ENCODE results near the gene CHD2.

The CHD2 gene

DNA sequence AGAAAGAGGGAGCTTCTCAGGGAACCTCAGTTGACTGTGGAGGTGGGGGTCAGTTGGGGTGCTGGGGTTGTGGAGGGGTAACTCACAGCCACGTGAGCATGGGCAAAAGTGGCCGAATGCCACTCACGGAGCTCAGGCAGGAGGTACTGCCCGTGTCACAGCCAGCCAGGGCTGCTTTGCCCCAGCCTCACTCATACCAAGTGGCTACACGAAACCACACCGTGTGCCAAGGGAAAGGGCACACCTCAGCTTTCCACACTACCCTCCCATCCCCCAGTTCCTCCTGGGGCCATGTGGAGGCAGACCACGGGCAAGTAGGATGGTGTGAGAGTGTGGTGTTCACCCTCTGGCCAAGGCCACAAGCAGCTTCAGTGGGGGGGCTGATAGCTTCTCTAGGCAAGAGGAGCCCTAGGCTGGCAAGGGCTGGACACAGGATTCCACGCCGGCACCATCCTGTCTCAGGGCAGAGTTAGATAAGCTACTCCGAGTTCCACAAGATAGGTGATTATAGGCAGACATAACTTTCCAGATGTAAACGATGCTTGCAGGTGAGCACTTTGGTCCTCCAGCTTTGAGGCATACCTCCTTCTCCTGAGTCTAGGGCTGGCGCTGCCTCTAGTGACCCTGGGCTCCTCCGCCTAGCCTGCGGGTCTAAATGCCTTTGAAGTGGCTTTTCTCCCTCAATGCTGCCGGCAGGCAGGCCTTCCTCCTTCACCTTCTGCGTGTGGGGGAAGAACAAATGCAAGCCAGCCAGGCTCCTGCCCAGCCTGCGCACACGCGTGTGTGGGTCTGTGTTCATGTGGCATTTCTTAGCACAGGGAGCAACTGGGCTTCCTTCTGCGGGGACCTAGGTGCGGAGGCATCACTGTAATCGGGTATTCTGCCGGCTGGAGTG, 163.9 kb downstream of the CHD2 start:
- Mint-ChIP-seq H3K4me1 (no peaks in the 10 kb centered on the region), H3K36me3 (ENCODE audit: insufficient read depth) (no peaks in the 10 kb centered on the region), H3K27ac (ENCODE audit: low read depth) (no peak overlapping the region), H3K9me3 (no peaks in the 10 kb centered on the region), H3K4me3 (no peak overlapping the region), H3K27me3 (peaks cover 26% of the 10 kb centered on the region)
- no peak for ATAC-seq (replicated peaks; ENCODE audit: extremely low read depth, poor library complexity, severe bottlenecking)
- DNase-seq (ENCODE audit: low spot score in 2 of 2), result no peak

DNA sequence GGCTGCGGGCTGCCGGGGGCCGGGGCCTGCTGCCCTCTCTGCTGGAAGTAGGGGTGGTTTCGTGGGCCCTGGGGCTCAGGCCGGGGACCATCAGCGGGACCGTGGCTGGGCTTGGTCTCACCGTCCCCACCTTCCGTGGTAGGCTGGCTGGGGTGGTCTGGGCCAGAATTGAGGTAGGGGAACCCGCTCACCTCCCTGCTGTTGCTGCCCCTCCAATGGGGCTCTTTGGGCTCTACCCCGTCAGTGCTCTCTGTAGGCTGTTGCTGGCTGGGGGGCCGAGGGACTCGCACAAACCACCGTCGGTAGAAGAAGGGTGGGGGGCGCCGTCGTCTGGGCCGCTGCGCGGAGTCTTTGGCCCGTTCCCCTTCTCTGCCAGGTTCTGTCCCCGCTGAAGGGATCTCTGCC, 165.5 kb downstream of the CHD2 start:
- no peak overlapping the region for H3K27ac Mint-ChIP-seq (ENCODE audit: low read depth)
- ATAC-seq (replicated peaks; ENCODE audit: extremely low read depth, poor library complexity, severe bottlenecking), result no peak
- H3K4me3 Mint-ChIP-seq, result no peak overlapping the region
- H3K9me3 Mint-ChIP-seq, result no peaks in the 10 kb centered on the region
- DNase-seq (ENCODE audit: low spot score in 2 of 2), result no peak
- H3K27me3 Mint-ChIP-seq, result peaks cover 27% of the 10 kb centered on the region
- H3K36me3 Mint-ChIP-seq (ENCODE audit: insufficient read depth), result no peaks in the 10 kb centered on the region
- H3K4me1 Mint-ChIP-seq, result no peaks in the 10 kb centered on the region

DNA sequence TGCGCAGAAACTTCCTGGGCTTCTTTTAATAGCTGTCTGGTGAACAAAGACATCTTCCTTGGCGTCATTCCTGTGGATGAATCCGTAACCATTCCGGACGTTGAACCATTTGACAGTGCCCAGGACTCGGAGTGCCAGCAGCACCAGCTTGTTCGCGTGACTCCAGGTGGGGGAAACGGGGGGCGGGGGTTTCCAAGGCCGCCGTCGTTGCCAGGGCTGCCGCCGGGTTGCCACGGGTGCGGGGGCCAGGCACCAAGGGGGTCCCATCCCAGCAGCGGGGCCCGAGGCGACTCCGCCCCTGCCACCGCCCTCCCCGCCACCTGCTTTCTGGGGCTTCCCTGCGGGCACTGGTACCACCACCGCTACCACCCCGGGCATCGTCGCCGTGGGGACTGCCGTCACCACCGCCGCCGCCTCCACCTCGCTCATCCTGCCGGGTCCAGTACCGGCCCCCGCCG, 166.1 kb downstream of the CHD2 start:
- Mint-ChIP-seq H3K4me3 (no peak overlapping the region), H3K27ac (ENCODE audit: low read depth) (no peak overlapping the region)
- no peak for ATAC-seq (replicated peaks; ENCODE audit: extremely low read depth, poor library complexity, severe bottlenecking)

GRCh38 chr15:93066834-93067648, 166.9 kb downstream of the CHD2 start:
- Mint-ChIP-seq H3K9me3 (no peaks in the 10 kb centered on the region), H3K27me3 (peaks cover 37% of the 10 kb centered on the region), H3K27ac (ENCODE audit: low read depth) (no peak overlapping the region), H3K4me3 (no peak overlapping the region), H3K4me1 (peaks cover 4% of the 10 kb centered on the region), H3K36me3 (ENCODE audit: insufficient read depth) (no peaks in the 10 kb centered on the region)
- no peak for DNase-seq (ENCODE audit: low spot score in 2 of 2)
- no peak for ATAC-seq (replicated peaks; ENCODE audit: extremely low read depth, poor library complexity, severe bottlenecking)

More for the DNA sequence above, 166.1 kb downstream of the CHD2 start:
- H3K36me3 Mint-ChIP-seq (ENCODE audit: insufficient read depth), result no peaks in the 10 kb centered on the region
- H3K4me1 Mint-ChIP-seq, result no peaks in the 10 kb centered on the region
- peaks cover 29% of the 10 kb centered on the region for H3K27me3 Mint-ChIP-seq
- H3K9me3 Mint-ChIP-seq, result no peaks in the 10 kb centered on the region
- DNase-seq (ENCODE audit: low spot score in 2 of 2), result no peak

DNA sequence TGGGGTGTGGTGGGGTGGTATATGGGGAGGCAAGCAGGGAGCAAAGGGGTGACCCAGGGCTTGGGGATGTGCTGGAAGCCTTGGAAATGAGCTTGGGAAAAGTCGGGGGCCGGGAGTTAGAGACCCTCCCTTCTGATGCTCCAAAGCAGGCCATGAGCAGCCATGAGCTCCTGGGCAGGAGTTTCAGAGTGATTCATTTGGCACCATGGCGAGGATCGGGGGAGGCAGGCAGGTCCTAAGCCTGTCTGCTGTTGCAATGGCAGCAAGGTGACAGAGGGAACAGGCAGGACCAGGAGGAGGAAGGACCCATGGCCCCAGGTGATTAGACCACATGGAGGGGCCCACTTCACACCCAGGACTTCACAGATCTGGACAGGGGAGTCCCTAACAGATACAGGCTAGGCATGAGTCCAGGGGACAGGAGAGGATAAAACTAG, 167.5 kb downstream of the CHD2 start:
- H3K27ac Mint-ChIP-seq (ENCODE audit: low read depth), result no peak overlapping the region
- no peak overlapping the region for H3K4me3 Mint-ChIP-seq
- no peaks in the 10 kb centered on the region for H3K9me3 Mint-ChIP-seq
- ATAC-seq (replicated peaks; ENCODE audit: extremely low read depth, poor library complexity, severe bottlenecking), result no peak
- H3K27me3 Mint-ChIP-seq, result peaks cover 37% of the 10 kb centered on the region
- H3K36me3 Mint-ChIP-seq (ENCODE audit: insufficient read depth), result no peaks in the 10 kb centered on the region
- peaks cover 11% of the 10 kb centered on the region for H3K4me1 Mint-ChIP-seq
- no peak for DNase-seq (ENCODE audit: low spot score in 2 of 2)

GRCh38 chr15:93068581-93069199, 168.6 kb downstream of the CHD2 start:
- DNase-seq (ENCODE audit: low spot score in 2 of 2), result no peak
- Mint-ChIP-seq H3K27me3 (peaks cover 39% of the 10 kb centered on the region), H3K9me3 (no peaks in the 10 kb centered on the region), H3K4me1 (peaks cover 17% of the 10 kb centered on the region), H3K36me3 (ENCODE audit: insufficient read depth) (no peaks in the 10 kb centered on the region), H3K4me3 (no peak overlapping the region), H3K27ac (ENCODE audit: low read depth) (no peak overlapping the region)
- ATAC-seq (replicated peaks; ENCODE audit: extremely low read depth, poor library complexity, severe bottlenecking), result no peak

DNA sequence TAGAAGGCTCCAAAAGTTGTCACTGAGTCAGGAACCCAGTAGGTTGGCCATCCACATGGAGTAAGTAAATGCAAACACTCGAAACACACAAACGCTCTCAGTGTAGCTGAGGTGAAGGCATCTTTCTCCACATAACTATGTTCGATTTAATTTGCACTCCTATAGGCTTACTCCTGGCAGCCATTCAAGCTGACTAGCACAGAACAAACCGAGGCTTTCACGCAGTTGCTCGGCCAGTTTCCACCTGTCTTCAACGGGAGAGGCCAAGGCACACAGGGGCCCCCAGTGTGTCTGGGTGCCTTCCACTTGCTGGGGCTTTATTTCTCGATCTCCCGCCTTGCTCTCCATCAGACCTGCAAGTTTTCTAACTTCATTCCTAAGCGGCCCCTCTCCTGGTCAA, 170.0 kb downstream of the CHD2 start:
- Mint-ChIP-seq H3K4me3 (no peak overlapping the region), H3K27me3 (peaks cover 54% of the 10 kb centered on the region), H3K36me3 (ENCODE audit: insufficient read depth) (no peaks in the 10 kb centered on the region), H3K27ac (ENCODE audit: low read depth) (no peak overlapping the region), H3K4me1 (peaks cover 21% of the 10 kb centered on the region), H3K9me3 (no peaks in the 10 kb centered on the region)
- DNase-seq (ENCODE audit: low spot score in 2 of 2), result no peak
- ATAC-seq (replicated peaks; ENCODE audit: extremely low read depth, poor library complexity, severe bottlenecking), result no peak

DNA sequence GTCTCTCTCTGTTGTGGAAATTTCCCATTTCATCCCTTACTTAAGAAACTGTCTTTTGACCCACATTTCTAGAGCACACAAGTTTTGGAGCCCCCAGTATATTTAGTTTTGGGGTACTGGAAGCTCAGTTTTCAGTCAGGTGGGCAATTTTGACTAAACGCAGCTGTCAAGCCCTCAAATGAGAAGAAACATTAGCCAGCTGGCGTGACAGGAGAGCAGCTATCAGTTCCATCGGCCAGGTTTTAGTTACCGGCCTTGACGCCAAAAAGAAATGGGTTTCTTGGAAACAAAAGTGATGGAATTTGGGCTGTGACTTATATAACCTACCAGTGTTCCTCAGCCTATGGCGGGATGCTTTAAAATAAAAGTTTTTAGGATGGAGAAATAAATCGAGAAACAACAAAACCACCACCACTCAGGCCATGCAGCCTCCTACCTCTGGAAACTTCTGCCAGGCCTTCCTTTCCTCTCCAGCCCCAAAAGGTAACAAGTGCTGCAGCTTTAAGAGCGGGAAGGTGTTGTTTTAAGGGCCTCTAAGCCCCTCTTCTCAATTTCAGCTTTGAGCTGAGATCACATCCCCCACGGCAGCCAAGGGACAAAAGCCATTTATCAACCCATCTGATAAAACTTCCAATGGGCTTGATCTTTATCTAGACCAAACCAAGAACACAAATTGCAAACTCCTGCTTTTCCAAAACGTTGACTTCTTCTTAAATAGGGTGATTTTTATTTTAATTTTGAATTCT, 170.6 kb downstream of the CHD2 start:
- no peak overlapping the region for H3K4me3 Mint-ChIP-seq
- peaks cover 60% of the 10 kb centered on the region for H3K27me3 Mint-ChIP-seq
- H3K36me3 Mint-ChIP-seq (ENCODE audit: insufficient read depth), result no peaks in the 10 kb centered on the region
- H3K9me3 Mint-ChIP-seq, result no peaks in the 10 kb centered on the region
- no peak for ATAC-seq (replicated peaks; ENCODE audit: extremely low read depth, poor library complexity, severe bottlenecking)
- H3K4me1 Mint-ChIP-seq, result peaks cover 21% of the 10 kb centered on the region
- DNase-seq (ENCODE audit: low spot score in 2 of 2), result no peak
- H3K27ac Mint-ChIP-seq (ENCODE audit: low read depth), result no peak overlapping the region

- DNase-seq (ENCODE audit: low spot score in 2 of 2), result no peak
- ATAC-seq (replicated peaks; ENCODE audit: extremely low read depth, poor library complexity, severe bottlenecking), result no peak
- Mint-ChIP-seq H3K27ac (ENCODE audit: low read depth) (peak overlapping the region; percentile 19), H3K9me3 (no peaks in the 10 kb centered on the region), H3K4me1 (peaks cover 21% of the 10 kb centered on the region), H3K27me3 (peaks cover 68% of the 10 kb centered on the region), H3K36me3 (ENCODE audit: insufficient read depth) (no peaks in the 10 kb centered on the region), H3K4me3 (peak overlapping the region; percentile 57)
Measured at GRCh38 chr15:93071469-93071936, 171.4 kb downstream of the CHD2 start.

GRCh38 chr15:93072011-93072410, 171.9 kb downstream of the CHD2 start:
- peaks cover 73% of the 10 kb centered on the region for H3K27me3 Mint-ChIP-seq
- H3K4me1 Mint-ChIP-seq, result peaks cover 21% of the 10 kb centered on the region
- H3K4me3 Mint-ChIP-seq, result peak overlapping the region; percentile 57
- H3K9me3 Mint-ChIP-seq, result no peaks in the 10 kb centered on the region
- H3K36me3 Mint-ChIP-seq (ENCODE audit: insufficient read depth), result no peaks in the 10 kb centered on the region
- no peak for ATAC-seq (replicated peaks; ENCODE audit: extremely low read depth, poor library complexity, severe bottlenecking)
- H3K27ac Mint-ChIP-seq (ENCODE audit: low read depth), result peak overlapping the region; percentile 19
- no peak for DNase-seq (ENCODE audit: low spot score in 2 of 2)

- Mint-ChIP-seq H3K27me3 (peaks cover 80% of the 10 kb centered on the region), H3K4me3 (peak overlapping the region; percentile 79), H3K4me1 (peaks cover 21% of the 10 kb centered on the region), H3K9me3 (no peaks in the 10 kb centered on the region), H3K36me3 (ENCODE audit: insufficient read depth) (no peaks in the 10 kb centered on the region), H3K27ac (ENCODE audit: low read depth) (peak overlapping the region; percentile 88)
- DNase-seq (ENCODE audit: low spot score in 2 of 2) (no peak), ATAC-seq (replicated peaks; ENCODE audit: extremely low read depth, poor library complexity, severe bottlenecking) (peak; percentile 21)
Measured at GRCh38 chr15:93072411-93073394, 172.6 kb downstream of the CHD2 start.

Data from central memory CD8-positive, alpha-beta T cell (primary cell).